Measurements from ENCODE around the gene TK2. TPM values are rescaled to one million over a fixed set of nuclear protein-coding genes. Genes with fewer than 3 reads are reported as not detected.

The TK2 gene
- total RNA-seq, 2 donors from 2014 or later = 7.9 to 11.5 TPM

DNA sequence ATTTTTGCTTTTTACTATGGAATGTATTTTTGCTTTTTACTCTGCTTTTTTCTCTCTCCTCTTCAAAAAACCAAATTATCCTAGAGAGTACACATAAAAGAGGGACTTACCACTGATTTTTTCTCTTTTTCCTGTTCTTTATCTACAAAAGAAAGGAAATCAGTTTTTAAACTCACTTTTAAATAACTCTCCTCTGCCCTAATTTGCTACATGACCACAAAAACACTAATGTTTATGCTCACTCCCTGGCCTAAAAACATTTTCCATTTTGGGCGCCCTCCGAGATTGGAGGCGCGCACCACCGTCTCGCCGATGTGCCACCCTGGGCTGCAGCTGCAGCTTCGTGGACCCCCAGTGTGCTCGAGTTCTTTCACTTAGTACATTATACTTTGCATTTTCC is 1.1 kb downstream of the TK2 start:
- Histone ChIP-seq H3K4me1 (ENCODE audit: control insufficient read depth, insufficient read depth, low read length) (peaks cover 4% of the 10 kb centered on the region), H3K27me3 (ENCODE audit: control insufficient read depth, insufficient read depth, low read length, poor library complexity, severe bottlenecking) (no peaks in the 10 kb centered on the region), H3K27ac (ENCODE audit: low read depth, low read length) (no peak overlapping the region), H3K36me3 (ENCODE audit: control insufficient read depth, insufficient read depth, low read length) (no peaks in the 10 kb centered on the region), H3K4me3 (ENCODE audit: low read length) (peak overlapping the region; percentile 73), H3K9ac (ENCODE audit: extremely low read depth, low read length, poor library complexity, severe bottlenecking) (no peak overlapping the region), H3K9me3 (ENCODE audit: control insufficient read depth, low read length) (no peaks in the 10 kb centered on the region)
- TF ChIP-seq, protein P1, sequence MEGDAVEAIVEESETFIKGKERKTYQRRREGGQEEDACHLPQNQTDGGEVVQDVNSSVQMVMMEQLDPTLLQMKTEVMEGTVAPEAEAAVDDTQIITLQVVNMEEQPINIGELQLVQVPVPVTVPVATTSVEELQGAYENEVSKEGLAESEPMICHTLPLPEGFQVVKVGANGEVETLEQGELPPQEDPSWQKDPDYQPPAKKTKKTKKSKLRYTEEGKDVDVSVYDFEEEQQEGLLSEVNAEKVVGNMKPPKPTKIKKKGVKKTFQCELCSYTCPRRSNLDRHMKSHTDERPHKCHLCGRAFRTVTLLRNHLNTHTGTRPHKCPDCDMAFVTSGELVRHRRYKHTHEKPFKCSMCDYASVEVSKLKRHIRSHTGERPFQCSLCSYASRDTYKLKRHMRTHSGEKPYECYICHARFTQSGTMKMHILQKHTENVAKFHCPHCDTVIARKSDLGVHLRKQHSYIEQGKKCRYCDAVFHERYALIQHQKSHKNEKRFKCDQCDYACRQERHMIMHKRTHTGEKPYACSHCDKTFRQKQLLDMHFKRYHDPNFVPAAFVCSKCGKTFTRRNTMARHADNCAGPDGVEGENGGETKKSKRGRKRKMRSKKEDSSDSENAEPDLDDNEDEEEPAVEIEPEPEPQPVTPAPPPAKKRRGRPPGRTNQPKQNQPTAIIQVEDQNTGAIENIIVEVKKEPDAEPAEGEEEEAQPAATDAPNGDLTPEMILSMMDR (conservative IDR thresholded peaks at IDR 0.05) = no peak
- Mint-ChIP-seq H3K36me3 (ENCODE audit: low read depth) (no peaks in the 10 kb centered on the region), H3K4me3 (peak overlapping the region; percentile 60), H3K4me1 (peaks cover 22% of the 10 kb centered on the region), H3K27me3 (ENCODE audit: insufficient read depth) (peaks cover 12% of the 10 kb centered on the region), H3K9me3 (peaks cover 4% of the 10 kb centered on the region), H3K27ac (peak overlapping the region; percentile 72)
- 94 to 99% methylated on average over 9 of the region's 9 CpGs for WGBS, 2 experiments (ENCODE audit: insufficient coverage in 1 of 2, insufficient read length in 1 of 2)
- no peak for DNase-seq

DNA sequence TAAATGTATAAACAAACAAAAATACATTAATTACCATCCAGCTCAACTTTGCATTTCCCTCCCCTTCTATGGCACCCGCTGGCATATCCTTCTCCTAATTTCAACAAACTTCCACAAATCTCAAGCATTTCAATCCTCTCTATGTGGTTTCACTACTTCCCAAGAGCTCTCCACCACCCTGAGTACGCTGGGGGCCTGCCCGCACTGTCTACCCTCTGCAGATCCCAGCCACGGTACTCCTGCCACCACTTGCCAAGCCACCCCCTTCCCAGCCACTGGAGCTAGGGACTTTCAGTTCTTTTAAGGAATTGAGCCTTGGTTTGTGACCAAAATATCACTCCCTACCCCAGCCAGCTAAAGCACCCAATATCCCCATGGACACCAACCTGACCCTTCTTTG is 1.9 kb downstream of the TK2 start:
- no peaks in the 10 kb centered on the region for H3K36me3 Mint-ChIP-seq (ENCODE audit: low read depth)
- H3K9me3 ChIP-seq (ENCODE audit: control insufficient read depth, low read length) = no peaks in the 10 kb centered on the region
- no peak overlapping the region for H3K4me3 Mint-ChIP-seq
- TF ChIP-seq, protein P1 (conservative IDR thresholded peaks at IDR 0.05) = no peak
- H3K27me3 Mint-ChIP-seq (ENCODE audit: insufficient read depth) = peaks cover 7% of the 10 kb centered on the region
- H3K36me3 ChIP-seq (ENCODE audit: control insufficient read depth, insufficient read depth, low read length) = no peaks in the 10 kb centered on the region
- H3K9ac ChIP-seq (ENCODE audit: extremely low read depth, low read length, poor library complexity, severe bottlenecking) = no peak overlapping the region
- H3K4me1 ChIP-seq (ENCODE audit: control insufficient read depth, insufficient read depth, low read length) = peaks cover 4% of the 10 kb centered on the region
- 92 to 100% methylated on average over 4 of the region's 4 CpGs for WGBS, 2 experiments (ENCODE audit: insufficient coverage in 1 of 2, insufficient read length in 1 of 2)
- no peak for DNase-seq
- no peak overlapping the region for H3K27ac Mint-ChIP-seq
- H3K4me1 Mint-ChIP-seq = peaks cover 19% of the 10 kb centered on the region
- H3K27me3 ChIP-seq (ENCODE audit: control insufficient read depth, insufficient read depth, low read length, poor library complexity, severe bottlenecking) = no peaks in the 10 kb centered on the region
- H3K9me3 Mint-ChIP-seq = peaks cover 4% of the 10 kb centered on the region
- H3K4me3 ChIP-seq (ENCODE audit: low read length) = no peak overlapping the region
- no peak overlapping the region for H3K27ac ChIP-seq (ENCODE audit: low read depth, low read length)

DNA sequence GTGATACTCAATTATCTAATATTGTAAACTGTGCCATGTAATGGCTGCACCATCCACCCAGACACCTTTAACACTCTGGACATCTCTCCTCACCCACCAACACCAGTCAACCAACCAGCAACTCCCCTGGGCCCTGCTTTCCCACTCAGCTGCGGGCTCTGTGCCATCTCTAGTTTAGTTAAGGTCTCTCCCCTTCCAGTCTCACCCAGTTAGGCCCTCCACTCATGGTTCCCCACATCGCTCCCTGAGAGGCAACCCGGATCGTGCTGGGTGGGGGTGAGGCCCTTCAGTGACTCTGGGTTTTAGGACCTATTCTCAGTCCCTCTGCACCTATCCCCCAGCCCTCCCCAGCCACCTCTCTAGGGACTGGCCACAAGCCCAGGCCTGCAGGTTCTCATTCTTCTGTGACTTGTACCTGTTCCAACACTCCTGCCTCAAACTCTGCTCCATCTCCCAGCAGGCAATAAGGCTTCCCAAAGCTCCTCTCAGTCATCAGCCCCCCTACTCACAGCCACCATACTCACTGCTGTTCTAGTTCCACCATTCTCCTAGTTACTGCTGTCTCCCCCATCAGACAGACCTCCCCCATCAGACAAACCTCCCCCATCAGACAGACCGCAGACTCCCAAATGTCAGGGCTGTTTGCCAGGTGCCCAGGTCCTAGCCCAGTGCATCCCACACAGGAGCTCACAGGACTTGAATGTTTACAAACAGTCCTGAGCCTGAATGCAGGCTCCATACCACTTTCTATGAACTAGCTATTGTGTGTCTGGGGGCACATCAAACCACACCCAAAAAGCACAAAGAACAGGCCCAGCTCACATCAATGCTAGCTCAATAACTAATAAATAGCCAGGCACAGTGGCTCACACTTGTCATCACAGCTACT is 2.6 kb downstream of the TK2 start:
- no peak overlapping the region for H3K27ac Mint-ChIP-seq
- whole genome bisulfite sequencing, 2 experiments (ENCODE audit: insufficient coverage in 1 of 2, insufficient read length in 1 of 2) = 97 to 100% methylated on average over 1 to 5 of the region's 5 CpGs

More for the DNA sequence above, 2.6 kb downstream of the TK2 start:
- Mint-ChIP-seq H3K4me1 (peaks cover 22% of the 10 kb centered on the region), H3K4me3 (no peak overlapping the region), H3K36me3 (ENCODE audit: low read depth) (no peaks in the 10 kb centered on the region), H3K9me3 (no peaks in the 10 kb centered on the region), H3K27me3 (ENCODE audit: insufficient read depth) (peaks cover under 1% of the 10 kb centered on the region)
- Histone ChIP-seq H3K9ac (ENCODE audit: extremely low read depth, low read length, poor library complexity, severe bottlenecking) (no peak overlapping the region), H3K27ac (ENCODE audit: low read depth, low read length) (no peak overlapping the region), H3K4me3 (ENCODE audit: low read length) (no peak overlapping the region), H3K9me3 (ENCODE audit: control insufficient read depth, low read length) (no peaks in the 10 kb centered on the region), H3K4me1 (ENCODE audit: control insufficient read depth, insufficient read depth, low read length) (peaks cover 4% of the 10 kb centered on the region), H3K36me3 (ENCODE audit: control insufficient read depth, insufficient read depth, low read length) (no peaks in the 10 kb centered on the region), H3K27me3 (ENCODE audit: control insufficient read depth, insufficient read depth, low read length, poor library complexity, severe bottlenecking) (no peaks in the 10 kb centered on the region)
- TF ChIP-seq, protein P1 (conservative IDR thresholded peaks at IDR 0.05) = no peak
- no peak for DNase-seq
